Activated T-cell treated with anti-CD3 and anti-CD28 coated beads, Interleukin-2, amount 50 U/mL, for 72 hours (primary cell): ENCODE results near the gene PAK2. TPM values are rescaled to one million over a fixed set of nuclear protein-coding genes. Genes with fewer than 3 reads are reported as not detected.
"Not testable (repeated sequence)": the region's sequence is repeated elsewhere in the genome, so short reads cannot be mapped to it uniquely, and the experiment has no call there.

Experiments used
- ATAC-seq, 2 donors: fragments of 150-1000 bp; cut with Tn5 transposase; replicated peaks in 1 of 2; 2 replicates each; pipeline ENCODE4 v1.10.0; 2021; ENCODE audit warnings: moderate library complexity in 2 of 2, mild to moderate bottlenecking in 1 of 2
- DNase-seq, 2 donors: peaks; one replicate each; pipeline ENCODE4 v3.0.0; 2021 to 2022; ENCODE audit warnings: mixed read lengths in 1 of 2
- H3K27ac Mint-ChIP-seq: one replicate; pipeline ENCODE4 v1.8.0; 2022; ENCODE audit warnings: mild to moderate bottlenecking, moderate library complexity, mixed read lengths
- H3K27me3 Mint-ChIP-seq: one replicate; pipeline ENCODE4 v1.8.0; 2022; ENCODE audit warnings: low read depth, mixed read lengths
- H3K36me3 Mint-ChIP-seq, 2 donors: one replicate each; pipeline ENCODE4 v1.8.0; 2022; ENCODE audit warnings: mixed read lengths in 2 of 2, mild to moderate bottlenecking in 1 of 2; ENCODE audit not compliant: insufficient read depth in 2 of 2
- H3K4me1 Mint-ChIP-seq: one replicate; pipeline ENCODE4 v1.8.0; 2022; ENCODE audit warnings: low read depth, mixed read lengths
- H3K4me3 Mint-ChIP-seq, 2 donors: one replicate each; pipeline ENCODE4 v1.8.0; 2022; ENCODE audit warnings: mild to moderate bottlenecking in 2 of 2, mixed read lengths in 2 of 2, moderate library complexity in 2 of 2
- H3K9me3 Mint-ChIP-seq, 2 donors: one replicate each; pipeline ENCODE4 v1.8.0; 2022; ENCODE audit warnings: mixed read lengths in 2 of 2
- total RNA-seq, 2 donors: library from RNA; stranded (reverse); gene quantifications; one replicate each; pipeline ENCODE4 v1.2.3, GENCODE V29; 2022

PAK2 gene
- total RNA-seq, 2 donors from 2014 or later = 99.9 to 109 TPM

- Mint-ChIP-seq H3K4me1 (peaks cover 26% of the 10 kb centered on the region), H3K9me3 (no peaks in the 10 kb centered on the region), H3K4me3 (no peak overlapping the region), H3K36me3 (peaks cover 0 to 3% of the 10 kb centered on the region in 2 donors), H3K27me3 (no peaks in the 10 kb centered on the region), H3K27ac (no peak overlapping the region)
- DNase-seq = no peak
- ATAC-seq = no peak
These were observed 31.2 kb upstream of the PAK2 start for GRCh38 chr3:196708467-196708866.

- Mint-ChIP-seq H3K4me3 (peak within 1 kb of the TSS; percentile 95 to 98), H3K27me3 (no peaks in the 10 kb centered on the region), H3K36me3 (peaks cover 0 to 7% of the 10 kb centered on the region in 2 donors), H3K9me3 (no peaks in the 10 kb centered on the region), H3K4me1 (peaks cover 40% of the 10 kb centered on the region), H3K27ac (peak within 1 kb of the TSS; percentile 98)
- ATAC-seq (peak; percentile 88 to 90), DNase-seq (peak; percentile 93 to 96)
These were observed 27.7 kb upstream of the PAK2 start, which contains the start of the genes CEP19 and PIGX for GRCh38 chr3:196711838-196712513. Gene CEP19 (minus strand): TSS chr3:196712250. CDS start chr3:196708657, 3,593 bp downstream. Gene PIGX (plus strand): TSS chr3:196712377.

DNA sequence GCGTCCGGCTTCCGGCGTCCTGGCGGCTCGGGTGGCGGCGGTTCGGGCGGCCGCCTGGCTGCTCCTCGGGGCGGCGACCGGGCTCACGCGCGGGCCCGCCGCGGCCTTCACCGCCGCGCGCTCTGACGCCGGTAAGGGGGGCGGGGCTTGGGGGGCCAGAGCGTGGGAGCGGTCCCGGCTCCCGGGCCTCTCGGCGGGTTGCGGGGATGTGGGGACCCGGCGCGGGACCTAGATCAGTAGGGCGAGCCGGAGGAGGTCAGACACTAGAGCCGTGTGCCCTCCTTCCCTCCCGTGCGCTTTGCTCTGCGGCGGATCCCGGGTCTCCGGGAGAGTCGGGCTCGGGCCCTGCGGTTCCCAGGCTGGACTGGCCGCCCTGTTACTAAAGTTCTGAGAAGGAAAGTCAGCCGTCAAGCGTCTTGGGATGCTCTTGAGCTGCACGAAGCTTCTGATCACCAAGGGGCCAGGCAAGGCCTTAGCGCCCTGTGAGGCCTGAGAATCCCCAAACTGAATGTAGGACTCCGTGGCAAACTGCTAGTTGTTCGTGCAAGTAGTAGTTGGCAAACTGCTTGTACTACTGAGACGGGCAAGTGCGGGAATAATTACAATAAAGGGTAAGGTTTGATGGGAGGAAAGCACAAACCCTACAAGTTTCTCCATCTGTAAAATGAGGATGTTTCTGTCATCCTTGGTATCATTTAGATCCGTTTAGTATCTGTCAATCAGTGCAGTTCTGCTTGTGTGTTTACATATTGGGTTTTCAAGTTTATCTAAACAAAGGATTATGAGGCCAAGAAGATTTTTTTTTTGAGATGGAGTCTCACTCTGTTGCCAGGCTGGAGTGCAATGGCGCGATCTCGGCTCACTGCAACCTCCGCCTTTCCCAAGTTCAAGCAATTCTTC lies 26.9 kb upstream of the PAK2 start:
- ATAC-seq = peak; percentile 52
- Mint-ChIP-seq H3K36me3 (peaks cover 0 to 7% of the 10 kb centered on the region in 2 donors), H3K27me3 (no peaks in the 10 kb centered on the region), H3K27ac (peak overlapping the region; percentile 79), H3K9me3 (no peaks in the 10 kb centered on the region), H3K4me1 (peaks cover 40% of the 10 kb centered on the region), H3K4me3 (peak overlapping the region; percentile 86 to 89)
- peak; percentile 76 to 82 for DNase-seq

DNA sequence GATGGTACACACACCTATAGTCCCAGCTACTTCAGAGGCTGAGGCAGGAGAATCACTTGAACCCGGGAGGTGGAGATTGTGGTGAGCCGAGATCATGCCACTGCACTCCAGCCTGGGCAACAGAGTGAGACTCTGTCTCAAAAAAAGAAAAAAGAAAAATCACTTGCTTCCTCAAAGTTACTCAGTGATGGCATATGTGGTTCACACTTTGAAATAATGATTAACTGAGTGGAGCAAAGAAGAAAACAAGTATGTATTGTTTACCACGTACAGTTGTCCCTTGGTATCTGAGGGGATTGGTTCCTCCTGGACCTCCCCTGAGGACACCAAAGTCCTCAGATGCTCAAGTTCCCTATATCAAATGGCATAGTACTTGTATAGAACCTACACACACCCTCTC lies 22.5 kb upstream of the PAK2 start:
- not testable (repeated sequence) for DNase-seq, H3K27me3 Mint-ChIP-seq, H3K9me3 Mint-ChIP-seq, ATAC-seq, H3K4me3 Mint-ChIP-seq, H3K27ac Mint-ChIP-seq
- Mint-ChIP-seq H3K36me3 (peaks cover 7 to 32% of the 10 kb centered on the region in 2 donors), H3K4me1 (peaks cover 27% of the 10 kb centered on the region)

DNA sequence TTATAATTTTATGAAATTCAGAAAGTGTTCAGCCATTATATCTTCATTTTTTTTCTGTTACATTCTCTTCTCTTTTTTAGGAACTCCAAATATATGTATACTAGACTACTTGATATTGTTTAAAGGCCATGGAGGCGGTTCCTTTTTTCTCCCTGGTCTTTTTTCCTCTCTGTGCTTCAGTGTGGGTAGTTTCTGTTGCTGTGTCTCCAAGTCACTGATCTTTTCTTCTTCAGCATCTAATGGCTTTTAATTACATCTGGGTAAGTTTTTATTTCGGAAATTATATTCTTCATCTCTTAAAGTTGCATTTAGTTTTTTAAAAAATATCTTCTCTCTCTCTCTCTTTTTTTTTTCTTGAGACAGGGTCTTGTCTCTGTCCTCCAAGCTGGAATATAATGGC lies 18.6 kb upstream of the PAK2 start:
- Mint-ChIP-seq H3K4me3 (no peak overlapping the region), H3K27me3 (no peaks in the 10 kb centered on the region), H3K36me3 (peaks cover 9 to 42% of the 10 kb centered on the region in 2 donors), H3K9me3 (peaks cover 4 to 7% of the 10 kb centered on the region in 2 donors), H3K27ac (peak overlapping the region; percentile 3), H3K4me1 (peaks cover 11% of the 10 kb centered on the region)
- no peak for ATAC-seq
- no peak for DNase-seq

- Mint-ChIP-seq H3K9me3 (no peaks in the 10 kb centered on the region), H3K4me1 (peaks cover 31% of the 10 kb centered on the region), H3K27me3 (no peaks in the 10 kb centered on the region), H3K36me3 (peaks cover 3 to 29% of the 10 kb centered on the region in 2 donors), H3K4me3 (peak overlapping the region in 1 of 2 donors; percentile 48), H3K27ac (peak overlapping the region; percentile 94)
- DNase-seq (peak; percentile 22 to 31), ATAC-seq (peak; percentile 89 to 100)
These were observed 12.6 kb upstream of the PAK2 start for GRCh38 chr3:196726788-196727675.

DNA sequence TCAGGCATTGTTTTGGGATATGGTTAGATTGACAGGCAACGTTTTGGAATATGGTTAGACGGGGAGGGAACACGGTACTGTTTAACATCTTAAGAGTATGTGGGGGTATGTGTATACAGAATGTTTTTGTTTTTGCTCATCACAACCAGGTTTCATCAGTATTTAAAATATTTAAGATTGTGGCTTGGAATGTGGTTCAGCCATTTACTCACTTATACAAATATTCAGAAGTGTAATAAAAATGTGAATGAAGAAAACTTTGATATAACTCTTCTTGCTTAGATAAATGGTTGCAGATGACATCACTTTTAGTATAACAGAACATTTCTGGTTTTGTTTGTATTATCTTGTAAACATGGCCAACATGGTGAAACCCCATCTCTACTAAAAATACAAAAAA lies 3.9 kb upstream of the PAK2 start:
- H3K4me3 Mint-ChIP-seq = no peak overlapping the region
- peaks cover 13% of the 10 kb centered on the region for H3K4me1 Mint-ChIP-seq
- ATAC-seq = no peak
- no peaks in the 10 kb centered on the region for H3K27me3 Mint-ChIP-seq
- no peak for DNase-seq
- no peak overlapping the region for H3K27ac Mint-ChIP-seq
- H3K36me3 Mint-ChIP-seq = peaks cover 13 to 24% of the 10 kb centered on the region in 2 donors
- H3K9me3 Mint-ChIP-seq = no peaks in the 10 kb centered on the region

DNA sequence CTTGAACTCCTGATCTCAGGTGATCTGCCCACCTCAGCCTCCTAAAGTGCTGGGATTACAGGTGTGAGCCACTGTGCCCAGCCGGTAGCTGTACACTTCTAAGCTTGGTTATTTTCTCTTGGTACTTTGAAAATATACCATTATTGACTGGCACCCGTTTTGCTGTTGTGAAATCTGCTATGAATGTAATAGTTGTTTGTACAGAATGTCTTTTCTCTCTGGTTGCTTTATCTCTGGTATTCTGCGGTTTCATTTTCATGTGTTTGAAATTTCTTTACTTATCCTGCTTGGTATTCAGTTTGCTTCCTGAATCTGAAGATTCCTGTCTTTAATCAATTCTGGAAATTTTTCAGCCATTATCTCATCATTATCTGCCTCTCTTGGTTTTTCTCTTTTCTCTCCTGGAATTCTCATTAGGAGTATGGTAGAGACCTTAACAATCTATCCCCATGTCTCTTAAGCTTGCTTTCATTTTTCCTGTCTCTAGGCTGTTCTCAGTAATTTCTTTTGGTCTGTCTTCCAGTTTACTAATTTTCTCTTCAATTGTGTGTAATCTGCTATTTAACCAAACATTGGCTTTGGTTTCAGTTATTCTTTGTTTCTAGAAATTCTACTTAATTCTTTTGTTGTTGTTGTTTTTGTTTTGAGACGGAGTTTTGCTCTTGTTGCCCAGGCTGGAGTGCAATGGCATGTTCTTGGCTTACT lies 2.8 kb upstream of the PAK2 start:
- ATAC-seq (no peak), DNase-seq (no peak)
- no peak overlapping the region for H3K27ac Mint-ChIP-seq
- no peaks in the 10 kb centered on the region for H3K27me3 Mint-ChIP-seq
- no peak overlapping the region for H3K4me3 Mint-ChIP-seq
- peaks cover 24% of the 10 kb centered on the region for H3K4me1 Mint-ChIP-seq
- H3K9me3 Mint-ChIP-seq = no peaks in the 10 kb centered on the region
- peaks cover 13 to 27% of the 10 kb centered on the region in 2 donors for H3K36me3 Mint-ChIP-seq

DNA sequence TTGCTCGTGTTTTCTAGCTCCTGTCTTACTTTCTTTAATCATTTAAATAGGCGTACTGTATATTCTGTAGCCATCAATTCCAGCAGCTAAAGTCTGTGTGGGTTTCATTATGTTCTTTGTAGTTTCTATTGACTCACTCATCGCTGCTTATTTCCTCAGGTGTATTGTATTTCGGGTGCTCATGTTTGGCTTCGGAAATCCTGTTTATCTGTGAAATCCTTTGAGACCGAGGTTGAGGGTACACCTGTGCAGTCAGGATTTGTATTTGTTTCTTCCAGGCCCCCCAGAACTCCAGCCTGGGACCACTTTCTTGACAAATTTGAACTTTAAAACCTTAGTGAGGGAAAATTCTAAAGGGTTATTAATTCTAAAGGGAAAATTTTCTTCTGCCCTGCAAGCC lies 2.0 kb upstream of the PAK2 start:
- Mint-ChIP-seq H3K9me3 (no peaks in the 10 kb centered on the region), H3K27me3 (no peaks in the 10 kb centered on the region), H3K4me3 (no peak overlapping the region), H3K27ac (peak overlapping the region; percentile 50), H3K36me3 (peaks cover 13 to 27% of the 10 kb centered on the region in 2 donors), H3K4me1 (peaks cover 31% of the 10 kb centered on the region)
- ATAC-seq (no peak), DNase-seq (no peak)

- peak; percentile 50 to 62 for ATAC-seq
- no peaks in the 10 kb centered on the region for H3K27me3 Mint-ChIP-seq
These were observed 1.0 kb downstream of the PAK2 start for GRCh38 chr3:196740481-196741248.

DNA sequence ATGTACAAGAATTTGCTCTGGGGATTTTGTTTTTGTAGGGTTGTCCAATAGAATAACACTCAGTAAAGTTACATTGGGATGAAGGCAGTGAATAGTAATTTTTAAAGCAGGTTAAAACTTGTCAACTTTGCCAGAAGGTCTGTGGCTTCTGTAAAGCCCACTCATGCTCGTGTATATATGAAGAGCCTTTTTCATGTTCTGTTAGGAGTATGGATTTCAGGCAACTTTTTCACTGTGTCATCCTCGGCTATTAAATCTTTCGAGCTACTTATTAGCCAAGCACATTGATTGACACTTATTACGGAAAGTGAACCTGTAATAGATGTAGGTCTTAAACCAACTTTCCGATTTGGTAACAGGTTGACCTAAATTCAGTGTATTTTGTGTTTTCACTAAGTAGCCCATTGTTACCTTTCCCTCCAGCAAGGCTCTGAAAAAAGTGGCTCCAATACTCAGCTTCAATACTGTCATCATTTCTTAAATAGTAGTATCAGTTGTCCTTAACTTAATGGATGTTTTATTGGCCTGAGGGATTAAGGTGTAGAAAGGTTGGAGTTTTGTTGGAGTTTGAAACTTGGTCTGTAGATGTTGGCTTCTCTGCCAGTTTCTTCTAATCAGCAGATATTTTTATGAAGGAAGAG lies 1.7 kb downstream of the PAK2 start:
- Mint-ChIP-seq H3K9me3 (no peaks in the 10 kb centered on the region), H3K4me1 (peaks cover 57% of the 10 kb centered on the region)

More at GRCh38 chr3:196740481-196741248, 1.0 kb downstream of the PAK2 start:
- peak; percentile 51 to 57 for DNase-seq
- Mint-ChIP-seq H3K9me3 (no peaks in the 10 kb centered on the region), H3K36me3 (peaks cover 10 to 16% of the 10 kb centered on the region in 2 donors), H3K4me3 (peak overlapping the region; percentile 94 to 100), H3K27ac (peak overlapping the region; percentile 96), H3K4me1 (peaks cover 51% of the 10 kb centered on the region)

More for the DNA sequence above, 1.7 kb downstream of the PAK2 start:
- H3K27ac Mint-ChIP-seq = peak overlapping the region; percentile 96
- peak overlapping the region; percentile 94 to 100 for H3K4me3 Mint-ChIP-seq
- peaks cover 10 to 18% of the 10 kb centered on the region in 2 donors for H3K36me3 Mint-ChIP-seq
- DNase-seq (no peak), ATAC-seq (no peak)
- no peaks in the 10 kb centered on the region for H3K27me3 Mint-ChIP-seq
